GM12878 (cell line): ENCODE data around the gene SNAP29.

Experiments used
- EP300 ChIP-seq, 2 experiments: fragments of 150-350 bp in 1 of 2; IDR thresholded peaks; 2 replicates each; pipeline ENCODE4 v1.6.1; 2011 to 2012; ENCODE audit warnings: low read depth in 2 of 2, low read length in 2 of 2, borderline replicate concordance in 1 of 2, improper control_type of control experiment in 1 of 2, inconsistent platforms in 1 of 2; ENCODE audit not compliant: control insufficient read depth in 1 of 2
- NFYB ChIP-seq: IDR thresholded peaks from 2 replicates; pipeline ENCODE4 v1.6.1; 2011; ENCODE audit warnings: low read depth, mild to moderate bottlenecking, low read length, improper control_type of control experiment, moderate library complexity; ENCODE audit not compliant: insufficient read depth

DNA sequence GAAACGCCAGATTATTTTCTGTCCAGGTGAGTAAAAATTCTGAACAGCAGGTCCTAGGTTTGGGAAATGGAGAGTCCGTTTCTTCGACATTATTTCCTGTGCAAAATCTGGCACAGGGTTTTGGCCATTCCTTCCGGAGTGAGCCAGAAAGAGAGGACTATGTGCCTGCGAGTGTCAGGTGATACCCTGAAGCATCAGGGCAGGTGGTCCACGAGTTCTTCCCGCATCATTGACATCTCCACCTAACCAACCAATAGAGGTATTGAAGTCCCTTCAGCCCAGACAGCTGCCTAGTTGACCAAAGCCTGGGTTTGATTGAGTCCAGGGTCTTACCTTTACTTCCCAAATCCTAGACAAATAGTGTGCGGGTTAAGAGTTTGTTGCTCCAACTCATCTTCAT lies 808 bp downstream of the SNAP29 start:
- TF ChIP-seq NFYB (no peak), EP300 (IDR thresholded peaks at IDR 0.05; ENCODE audit: borderline replicate concordance in 1 of 2, control insufficient read depth in 1 of 2, low read depth in 2 of 2, low read length in 2 of 2) (no peak)
